Skeletal muscle tissue (tissue), 4 donors: ENCODE data around the gene ELAPOR1. TPM values are rescaled to one million over a fixed set of nuclear protein-coding genes. Genes with fewer than 3 reads are reported as not detected.
A peak's percentile ranks its signal among the peaks of the same experiment; 100 is the strongest.
"Not testable (repeated sequence)": the region's sequence is repeated elsewhere in the genome, so short reads cannot be mapped to it uniquely, and the experiment has no call there.

Source experiments
- H3K27ac ChIP-seq: one replicate; pipeline ENCODE4 v1.7.0; 2013; ENCODE audit warnings: mild to moderate bottlenecking, low read depth, low read length, inconsistent platforms
- H3K27me3 ChIP-seq, 3 donors: one replicate each; pipeline ENCODE4 v1.7.0; 2013; ENCODE audit warnings: low read length in 3 of 3; ENCODE audit not compliant: control insufficient read depth in 3 of 3, insufficient read depth in 3 of 3
- H3K36me3 ChIP-seq, 3 donors: one replicate each; pipeline ENCODE4 v1.7.0; 2013; ENCODE audit warnings: low read length in 3 of 3; ENCODE audit not compliant: control insufficient read depth in 3 of 3, insufficient read depth in 3 of 3
- H3K4me1 ChIP-seq, 3 donors: one replicate each; pipeline ENCODE4 v1.7.0; 2013; ENCODE audit warnings: low read length in 3 of 3, mild to moderate bottlenecking in 3 of 3; ENCODE audit not compliant: control insufficient read depth in 3 of 3, insufficient read depth in 3 of 3
- H3K4me3 ChIP-seq, 3 donors: one replicate each; pipeline ENCODE4 v1.7.0; 2013; ENCODE audit warnings: low read length in 3 of 3
- H3K9ac ChIP-seq, 3 donors: one replicate each; pipeline ENCODE4 v1.7.0; 2013; ENCODE audit warnings: low read length in 3 of 3, mild to moderate bottlenecking in 3 of 3, moderate library complexity in 2 of 3, low read depth in 1 of 3
- H3K9me3 ChIP-seq, 3 donors: one replicate each; pipeline ENCODE4 v1.7.0; 2013; ENCODE audit warnings: low read length in 3 of 3; ENCODE audit not compliant: control insufficient read depth in 3 of 3
- total RNA-seq: library from RNA; depleted of rRNA; stranded (reverse); fragments of >200 nt; gene quantifications from one replicate; pipeline ENCODE4 v1.2.3, GENCODE V29; 2014
- donor health status: Osteomylitis.

The ELAPOR1 gene
- total RNA-seq, 1 donor from 2014 or later, result under 0.01 TPM

DNA sequence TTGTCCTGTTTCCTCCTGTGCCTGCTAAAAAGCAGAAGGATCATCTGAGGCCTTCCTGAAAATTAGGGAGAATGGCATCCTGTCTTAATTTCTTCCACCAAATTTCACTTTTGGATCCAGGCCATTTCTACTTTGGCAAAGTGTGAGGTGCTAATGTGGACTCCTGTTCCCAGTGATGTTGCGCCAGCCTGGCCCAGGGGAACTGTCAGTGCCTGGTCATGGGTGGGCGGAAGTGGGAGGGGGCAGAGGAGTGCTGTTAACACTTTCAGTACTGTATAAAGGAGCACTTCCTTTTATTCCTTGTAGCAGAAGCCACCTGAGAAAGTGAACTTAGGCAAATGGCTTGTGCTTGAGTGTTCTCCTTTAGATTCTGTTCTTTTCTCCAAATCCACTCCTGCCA, 19.9 kb downstream of the ELAPOR1 start:
- no peaks in the 10 kb centered on the region for H3K36me3 ChIP-seq
- H3K9ac ChIP-seq, result no peak overlapping the region
- H3K4me1 ChIP-seq, result peaks cover 0 to 8% (median 0%) of the 10 kb centered on the region in 3 donors
- no peak overlapping the region for H3K4me3 ChIP-seq
- H3K27me3 ChIP-seq, result no peaks in the 10 kb centered on the region
- H3K9me3 ChIP-seq, result no peaks in the 10 kb centered on the region
- H3K27ac ChIP-seq, result no peak overlapping the region

DNA sequence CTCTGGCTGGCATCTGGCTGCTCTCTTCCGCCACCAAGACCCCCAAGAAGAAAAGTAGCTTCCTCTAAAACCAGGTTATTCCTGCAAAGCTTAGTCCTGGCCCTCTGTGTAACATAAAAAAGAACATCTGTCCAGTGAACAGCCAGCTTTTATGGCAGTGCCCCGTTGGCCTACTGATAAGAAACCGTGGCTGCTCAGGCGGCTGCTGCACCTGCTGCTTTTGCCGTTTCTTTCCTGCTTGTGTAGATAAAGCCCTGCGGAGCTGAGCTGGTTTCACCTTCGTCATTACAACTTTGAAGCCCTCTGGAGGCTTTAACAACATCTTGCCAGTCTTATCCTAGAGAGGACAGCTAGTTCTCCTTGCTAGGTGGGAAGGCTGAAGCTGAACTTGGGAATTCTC, 20.5 kb downstream of the ELAPOR1 start:
- peak overlapping the region in 1 of 3 donors; percentile 6 for H3K9ac ChIP-seq
- H3K4me3 ChIP-seq, result no peak overlapping the region
- no peak overlapping the region for H3K27ac ChIP-seq
- H3K9me3 ChIP-seq, result no peaks in the 10 kb centered on the region
- peaks cover 0 to 8% (median 0%) of the 10 kb centered on the region in 3 donors for H3K4me1 ChIP-seq
- no peaks in the 10 kb centered on the region for H3K27me3 ChIP-seq
- H3K36me3 ChIP-seq, result no peaks in the 10 kb centered on the region

DNA sequence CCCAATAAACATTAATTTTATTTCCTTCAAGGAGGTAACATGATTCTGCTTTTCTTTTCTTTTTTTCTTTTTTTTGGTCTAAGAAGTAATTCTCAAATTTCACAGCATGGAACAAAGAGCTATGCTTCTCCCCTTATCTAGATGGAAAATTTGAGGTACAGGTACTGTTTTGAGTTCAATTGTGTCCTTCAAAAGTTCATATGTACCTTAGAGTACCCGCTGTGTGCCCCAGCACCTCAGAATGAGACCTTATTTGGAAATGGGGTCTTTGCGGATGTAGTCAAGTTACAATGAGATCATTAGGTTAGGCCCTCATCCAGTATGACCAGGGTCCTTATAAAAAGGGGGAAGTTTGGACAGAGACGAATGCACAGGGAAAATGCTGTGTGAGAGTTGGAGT, 22.0 kb downstream of the ELAPOR1 start:
- H3K4me3 ChIP-seq, result no peak overlapping the region
- H3K4me1 ChIP-seq, result peaks cover 0 to 8% (median 0%) of the 10 kb centered on the region in 3 donors
- H3K27me3 ChIP-seq, result no peaks in the 10 kb centered on the region
- no peak overlapping the region for H3K9ac ChIP-seq
- H3K9me3 ChIP-seq, result no peaks in the 10 kb centered on the region
- H3K36me3 ChIP-seq, result no peaks in the 10 kb centered on the region
- H3K27ac ChIP-seq, result no peak overlapping the region

DNA sequence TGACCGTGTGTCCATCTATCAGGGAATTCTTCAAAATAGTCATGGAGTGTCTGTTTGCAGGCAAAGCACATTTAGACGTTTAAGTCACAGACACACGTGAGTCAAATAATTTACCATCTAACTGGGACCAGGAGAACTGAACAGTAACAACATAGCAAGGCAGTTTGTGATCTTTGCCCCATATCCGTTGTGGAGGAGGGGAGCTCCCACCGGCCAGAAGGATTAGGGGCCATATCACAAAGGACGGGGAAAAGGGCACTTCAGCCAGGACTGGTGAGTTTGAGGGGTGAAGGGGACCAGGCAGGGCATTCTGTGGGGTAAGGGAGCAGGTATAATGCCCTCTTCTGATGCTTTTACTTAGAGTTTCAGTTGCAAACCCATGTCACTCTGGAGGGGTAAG, 22.9 kb downstream of the ELAPOR1 start:
- Histone ChIP-seq H3K27ac (no peak overlapping the region), H3K36me3 (no peaks in the 10 kb centered on the region), H3K27me3 (no peaks in the 10 kb centered on the region), H3K9me3 (no peaks in the 10 kb centered on the region), H3K4me1 (peaks cover 0 to 8% (median 0%) of the 10 kb centered on the region in 3 donors), H3K9ac (no peak overlapping the region), H3K4me3 (no peak overlapping the region)

DNA sequence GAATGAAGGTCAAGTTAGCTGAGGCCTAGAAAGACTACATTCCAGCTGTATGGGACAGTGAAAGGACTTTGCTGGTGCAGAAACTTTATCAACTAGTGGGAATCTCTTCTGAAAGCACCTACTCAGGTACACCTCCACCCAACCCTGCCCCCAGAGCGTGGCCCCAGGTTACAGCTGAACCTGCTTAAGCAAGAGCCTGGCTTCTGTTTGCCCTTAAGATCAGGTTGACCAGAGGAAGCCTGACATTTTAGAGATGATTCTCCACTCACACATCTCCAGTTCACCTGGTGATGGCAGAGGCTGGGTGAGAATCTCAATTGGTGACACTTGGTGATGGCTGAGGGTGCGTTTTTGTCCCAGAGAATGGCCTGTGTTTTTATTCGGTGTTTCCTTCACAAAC, 24.0 kb downstream of the ELAPOR1 start:
- H3K36me3 ChIP-seq, result no peaks in the 10 kb centered on the region
- peaks cover 0 to 8% (median 0%) of the 10 kb centered on the region in 3 donors for H3K4me1 ChIP-seq
- no peak overlapping the region for H3K4me3 ChIP-seq
- no peak overlapping the region for H3K9ac ChIP-seq
- no peaks in the 10 kb centered on the region for H3K27me3 ChIP-seq
- H3K9me3 ChIP-seq, result no peaks in the 10 kb centered on the region
- no peak overlapping the region for H3K27ac ChIP-seq

DNA sequence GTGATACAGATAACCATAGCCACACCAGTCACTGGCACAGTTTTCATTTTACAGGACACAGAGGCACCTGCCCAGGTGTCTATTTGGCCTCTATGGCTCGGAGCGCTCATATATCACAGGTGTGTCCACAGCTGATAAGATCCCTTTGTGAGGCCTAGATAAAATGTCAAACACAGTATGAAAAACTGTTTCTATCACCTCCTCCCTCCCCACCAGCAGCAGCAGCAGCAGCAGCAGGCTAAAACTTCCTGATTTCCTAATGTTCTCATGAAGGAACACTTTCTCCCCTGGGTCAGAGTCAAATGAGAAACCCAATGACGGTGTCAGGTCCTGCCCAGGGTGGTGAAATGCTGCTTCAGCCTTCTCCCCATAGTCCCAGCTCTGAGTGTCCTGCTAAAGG, 24.4 kb downstream of the ELAPOR1 start:
- Histone ChIP-seq H3K9ac (no peak overlapping the region), H3K27me3 (no peaks in the 10 kb centered on the region), H3K9me3 (no peaks in the 10 kb centered on the region), H3K27ac (no peak overlapping the region), H3K36me3 (no peaks in the 10 kb centered on the region), H3K4me3 (no peak overlapping the region), H3K4me1 (peaks cover 0 to 8% (median 0%) of the 10 kb centered on the region in 3 donors)

DNA sequence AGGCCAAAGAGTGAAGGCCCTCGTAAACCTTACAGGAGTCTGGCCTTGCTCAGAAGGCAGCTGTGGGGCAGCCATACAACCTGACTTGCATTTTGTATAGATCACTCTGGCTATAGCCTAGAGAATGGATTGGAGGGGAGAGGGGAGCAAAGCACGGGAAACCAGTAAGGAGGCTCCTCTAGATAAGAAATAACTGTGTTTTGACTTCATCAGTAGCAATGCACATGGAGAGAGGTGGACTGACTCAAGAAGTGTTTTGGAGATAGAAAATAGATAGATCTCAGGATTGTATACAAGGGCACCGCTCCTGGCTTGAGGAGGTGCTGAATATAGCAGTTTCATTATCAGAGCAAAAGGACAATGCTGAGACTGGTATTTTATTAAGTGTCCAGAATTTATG, 26.5 kb downstream of the ELAPOR1 start:
- no peak overlapping the region for H3K27ac ChIP-seq
- H3K9ac ChIP-seq, result no peak overlapping the region
- H3K4me1 ChIP-seq, result no peaks in the 10 kb centered on the region
- H3K27me3 ChIP-seq, result no peaks in the 10 kb centered on the region
- H3K36me3 ChIP-seq, result no peaks in the 10 kb centered on the region
- H3K9me3 ChIP-seq, result no peaks in the 10 kb centered on the region
- H3K4me3 ChIP-seq, result no peak overlapping the region

DNA sequence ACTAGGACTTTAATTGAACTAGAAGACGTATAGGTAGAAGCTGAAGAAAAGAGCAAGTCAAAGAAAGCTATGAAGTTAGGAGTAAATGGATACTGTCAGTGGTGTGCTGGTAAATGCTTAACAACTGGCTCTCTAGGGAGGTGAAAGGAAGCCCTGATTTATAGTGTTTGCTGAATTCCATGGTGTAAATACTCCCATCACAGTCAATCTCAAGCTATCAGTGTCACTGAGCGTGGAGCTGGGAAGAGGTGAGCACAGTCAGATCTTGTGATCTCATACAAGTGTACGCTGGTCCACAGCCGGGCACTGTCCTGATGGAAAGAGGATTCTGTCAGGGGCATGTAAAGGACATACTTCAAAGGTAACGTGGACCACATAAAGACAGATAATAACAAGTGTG, 28.3 kb downstream of the ELAPOR1 start:
- Histone ChIP-seq H3K4me3 (no peak overlapping the region), H3K9ac (no peak overlapping the region), H3K9me3 (no peaks in the 10 kb centered on the region), H3K4me1 (no peaks in the 10 kb centered on the region), H3K27me3 (no peaks in the 10 kb centered on the region), H3K36me3 (no peaks in the 10 kb centered on the region), H3K27ac (no peak overlapping the region)

DNA sequence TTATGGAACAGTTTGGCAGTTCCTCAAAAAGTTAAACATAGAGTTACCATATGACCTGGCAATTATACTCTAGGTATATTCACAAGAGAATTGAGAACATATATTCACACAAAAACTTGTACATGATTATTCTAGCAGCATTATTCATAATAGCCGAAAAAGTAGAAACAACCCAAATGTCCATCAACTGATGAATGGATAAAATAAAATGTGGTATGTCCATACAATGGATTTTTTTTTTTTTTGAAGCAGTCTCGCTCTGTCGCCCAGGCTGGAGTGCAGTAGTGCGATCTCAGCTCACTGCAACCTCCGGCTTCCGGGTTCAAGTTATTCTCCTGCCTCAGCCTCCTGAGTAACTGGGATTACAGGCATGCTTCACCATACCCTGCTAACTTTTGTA, 28.8 kb downstream of the ELAPOR1 start:
- H3K4me1 ChIP-seq, H3K4me3 ChIP-seq, H3K9me3 ChIP-seq, H3K27ac ChIP-seq, H3K36me3 ChIP-seq, H3K27me3 ChIP-seq, H3K9ac ChIP-seq: not testable (repeated sequence)

DNA sequence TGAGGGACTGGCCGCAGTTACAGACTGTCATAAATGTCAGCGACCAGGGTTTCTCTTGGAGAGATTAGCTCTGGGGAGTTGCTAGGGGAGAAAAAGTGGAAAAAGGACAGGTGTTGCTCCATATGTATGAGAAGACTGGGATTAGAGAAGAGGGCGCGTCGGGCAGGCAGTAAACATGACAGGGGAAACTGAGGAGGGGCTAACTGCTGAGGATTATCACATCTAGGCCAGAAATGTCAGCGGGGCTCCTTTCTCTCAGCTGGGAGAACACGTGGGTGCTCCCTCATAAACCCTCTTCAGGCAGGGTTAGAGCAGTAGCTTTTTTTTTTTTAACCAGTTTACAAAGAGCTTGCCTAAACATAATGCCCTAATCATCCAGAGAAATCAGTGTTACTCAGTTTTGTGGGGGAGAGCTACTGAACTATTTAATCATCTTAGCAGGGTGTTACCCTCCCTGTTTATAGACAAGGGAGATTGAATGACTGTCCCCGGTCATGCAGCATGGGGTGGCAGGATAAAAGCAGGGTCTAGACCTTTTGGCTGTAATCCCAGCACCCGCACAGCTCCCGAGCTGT, 35.2 kb downstream of the ELAPOR1 start:
- Histone ChIP-seq H3K4me3 (peak overlapping the region in 1 of 3 donors; percentile 8), H3K27me3 (no peaks in the 10 kb centered on the region), H3K4me1 (peaks cover 22 to 30% (median 23%) of the 10 kb centered on the region in 3 donors), H3K9me3 (no peaks in the 10 kb centered on the region), H3K27ac (peak overlapping the region; percentile 92), H3K9ac (peak overlapping the region in 2 of 3 donors; percentile 27 to 78), H3K36me3 (no peaks in the 10 kb centered on the region)
